ENCODE measurements around the gene GPT2.

DNA sequence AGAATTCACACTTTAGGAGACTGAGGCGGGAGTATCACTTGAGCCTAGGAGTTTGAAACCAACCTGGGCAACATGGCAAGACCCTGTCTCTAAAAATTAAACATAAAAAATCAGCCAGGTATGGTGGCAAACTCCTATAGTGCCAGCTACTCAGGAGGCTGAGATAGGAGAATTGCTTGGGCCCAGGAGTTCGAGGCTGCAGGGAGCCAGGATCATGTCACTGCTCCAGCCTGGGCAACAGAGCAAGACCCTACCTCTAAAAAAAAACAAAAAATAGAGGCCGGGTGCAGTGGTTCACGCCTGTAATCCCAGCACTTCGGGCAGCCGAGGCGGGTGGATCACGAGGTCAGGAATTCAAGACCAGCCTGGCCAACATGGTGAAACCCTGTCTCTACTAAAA lies 8.9 kb upstream of the GPT2 start:
- no peak for TF ChIP-seq POLR2A (IDR thresholded peaks at IDR 0.05)
- TF ChIP-seq, protein P1, sequence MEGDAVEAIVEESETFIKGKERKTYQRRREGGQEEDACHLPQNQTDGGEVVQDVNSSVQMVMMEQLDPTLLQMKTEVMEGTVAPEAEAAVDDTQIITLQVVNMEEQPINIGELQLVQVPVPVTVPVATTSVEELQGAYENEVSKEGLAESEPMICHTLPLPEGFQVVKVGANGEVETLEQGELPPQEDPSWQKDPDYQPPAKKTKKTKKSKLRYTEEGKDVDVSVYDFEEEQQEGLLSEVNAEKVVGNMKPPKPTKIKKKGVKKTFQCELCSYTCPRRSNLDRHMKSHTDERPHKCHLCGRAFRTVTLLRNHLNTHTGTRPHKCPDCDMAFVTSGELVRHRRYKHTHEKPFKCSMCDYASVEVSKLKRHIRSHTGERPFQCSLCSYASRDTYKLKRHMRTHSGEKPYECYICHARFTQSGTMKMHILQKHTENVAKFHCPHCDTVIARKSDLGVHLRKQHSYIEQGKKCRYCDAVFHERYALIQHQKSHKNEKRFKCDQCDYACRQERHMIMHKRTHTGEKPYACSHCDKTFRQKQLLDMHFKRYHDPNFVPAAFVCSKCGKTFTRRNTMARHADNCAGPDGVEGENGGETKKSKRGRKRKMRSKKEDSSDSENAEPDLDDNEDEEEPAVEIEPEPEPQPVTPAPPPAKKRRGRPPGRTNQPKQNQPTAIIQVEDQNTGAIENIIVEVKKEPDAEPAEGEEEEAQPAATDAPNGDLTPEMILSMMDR (IDR thresholded peaks at IDR 0.05) = no peak
